Epithelial cell of proximal tubule (primary cell): ENCODE data around the gene ISYNA1. TPM values are rescaled to one million over a fixed set of nuclear protein-coding genes. Genes with fewer than 3 reads are reported as not detected.

Source experiments
- total RNA-seq: library from RNA; depleted of rRNA; stranded (reverse); fragments of >200 nt; gene quantifications from 2 replicates; pipeline ENCODE4 v1.2.3, GENCODE V29; 2015

ISYNA1 gene
- total RNA-seq, 1 donor from 2014 or later, result 115 TPM

Other genes starting within 250 kb of the ISYNA1 start
- 50.1 and 70.9 TPM in 2 replicates for gene MPV17L2, start 244.9 kb downstream of the ISYNA1 start, total RNA-seq
- gene RAB3A, start 234.1 kb downstream of the ISYNA1 start, total RNA-seq, result 0.17 and 0.43 TPM in 2 replicates
- 0.63 TPM in 1 of 2 replicates, not detected in the other for gene PDE4C, start 211.7 kb downstream of the ISYNA1 start, total RNA-seq
- gene IQCN, start 163.7 kb downstream of the ISYNA1 start, total RNA-seq, result 0.07 and 1.3 TPM in 2 replicates
- 266 and 341 TPM in 2 replicates for gene JUND, start 156.5 kb downstream of the ISYNA1 start, total RNA-seq
- gene LSM4, start 115.1 kb downstream of the ISYNA1 start, total RNA-seq, result 490 and 620 TPM in 2 replicates
- 5.4 and 7.5 TPM in 2 replicates for gene PGPEP1, start 97.5 kb downstream of the ISYNA1 start, total RNA-seq
- 76.3 and 262 TPM in 2 replicates for gene GDF15, start 52.0 kb downstream of the ISYNA1 start, total RNA-seq
- gene LRRC25, start 40.5 kb downstream of the ISYNA1 start, total RNA-seq, result 0.06 TPM in 1 of 2 replicates, not detected in the other
- 119 and 171 TPM in 2 replicates for gene SSBP4, start 18.7 kb downstream of the ISYNA1 start, total RNA-seq
- 7.6 and 10.9 TPM in 2 replicates for gene ELL, start 83.9 kb upstream of the ISYNA1 start, total RNA-seq
- gene FKBP8, start 105.4 kb upstream of the ISYNA1 start, total RNA-seq, result 223 and 315 TPM in 2 replicates
- 128 and 207 TPM in 2 replicates for gene KXD1, start 119.7 kb upstream of the ISYNA1 start, total RNA-seq
- 1,133 and 1,698 TPM in 2 replicates for gene UBA52, start 133.7 kb upstream of the ISYNA1 start, total RNA-seq
- 141 and 167 TPM in 2 replicates for gene REX1BD, start 150.7 kb upstream of the ISYNA1 start, total RNA-seq
- gene CRLF1, start 168.7 kb upstream of the ISYNA1 start, total RNA-seq, result 0.58 TPM in 1 of 2 replicates, not detected in the other
- gene TMEM59L, start 174.7 kb upstream of the ISYNA1 start, total RNA-seq, result 0.23 TPM in 1 of 2 replicates, not detected in the other
- 5.1 and 16.5 TPM in 2 replicates for gene KLHL26, start 198.9 kb upstream of the ISYNA1 start, total RNA-seq
- 1.3 and 3.0 TPM in 2 replicates for gene CRTC1, start 245.5 kb upstream of the ISYNA1 start, total RNA-seq